Inflammatory macrophage treated with lipopolysaccharide for 4 hours (primary cell): ENCODE measurements around the gene GAS2L2.
"Not testable (repeated sequence)": the region's sequence is repeated elsewhere in the genome, so short reads cannot be mapped to it uniquely, and the experiment has no call there.

ENCODE experiments used
- DNase-seq: peaks from one replicate; pipeline ENCODE4 v3.0.0-alpha.2; 2020

Gene GAS2L2

DNA sequence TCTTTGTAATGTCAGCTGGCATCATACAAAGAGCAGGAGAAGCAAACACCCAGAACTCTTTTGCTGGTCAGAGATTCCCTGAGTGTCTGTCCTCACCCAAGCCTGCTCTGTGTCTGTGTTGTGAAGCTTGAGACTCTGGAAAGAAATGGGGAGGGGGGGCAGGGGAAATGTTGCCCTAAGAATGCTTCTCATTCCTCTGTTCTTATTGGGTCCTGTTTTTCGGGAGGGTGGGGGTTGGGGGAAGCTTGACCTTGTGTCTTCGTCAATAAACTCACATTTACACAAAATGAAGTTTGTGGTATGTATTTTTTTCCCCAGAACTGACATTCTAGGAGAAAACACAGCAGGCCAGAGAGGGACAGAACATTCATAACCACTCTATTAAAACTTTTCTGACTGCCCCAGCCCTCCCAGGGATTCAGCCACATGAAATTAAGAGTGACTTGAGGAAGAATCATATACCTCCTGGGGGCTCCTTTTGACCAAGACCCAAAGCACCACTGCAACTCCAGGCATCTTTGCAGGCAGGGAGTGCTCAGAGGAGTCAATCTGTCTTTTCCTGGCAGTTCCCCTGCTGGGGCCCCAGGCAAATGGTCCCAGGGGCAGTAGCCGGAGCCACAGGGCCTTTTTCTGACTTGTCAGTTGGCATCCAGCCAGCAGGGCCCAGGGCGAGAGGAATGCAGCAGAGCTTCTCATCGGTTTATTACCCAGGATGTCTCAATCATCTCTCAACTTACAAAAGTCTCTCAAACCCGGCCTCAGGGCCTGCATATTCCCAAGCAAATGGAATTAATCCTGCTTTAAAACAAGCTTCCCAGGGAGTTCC is 26.7 kb downstream of the GAS2L2 start:
- no peak for DNase-seq

DNA sequence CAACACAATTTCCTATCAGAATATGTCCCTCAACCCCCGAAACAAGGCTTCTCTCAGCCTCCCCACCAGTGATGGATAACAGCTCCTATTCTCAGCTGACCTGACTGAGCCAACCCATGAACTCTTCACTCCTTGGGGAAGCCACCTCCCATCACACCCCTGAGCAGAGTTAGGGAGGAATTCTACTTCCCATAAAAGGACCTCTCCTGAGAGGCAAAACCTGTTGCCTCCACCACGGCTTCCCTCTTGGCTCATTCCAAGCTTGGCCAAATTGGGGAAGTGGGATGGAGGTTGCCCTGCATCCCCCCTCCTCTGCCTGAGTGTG is 27.3 kb downstream of the GAS2L2 start:
- DNase-seq = no peak

DNA sequence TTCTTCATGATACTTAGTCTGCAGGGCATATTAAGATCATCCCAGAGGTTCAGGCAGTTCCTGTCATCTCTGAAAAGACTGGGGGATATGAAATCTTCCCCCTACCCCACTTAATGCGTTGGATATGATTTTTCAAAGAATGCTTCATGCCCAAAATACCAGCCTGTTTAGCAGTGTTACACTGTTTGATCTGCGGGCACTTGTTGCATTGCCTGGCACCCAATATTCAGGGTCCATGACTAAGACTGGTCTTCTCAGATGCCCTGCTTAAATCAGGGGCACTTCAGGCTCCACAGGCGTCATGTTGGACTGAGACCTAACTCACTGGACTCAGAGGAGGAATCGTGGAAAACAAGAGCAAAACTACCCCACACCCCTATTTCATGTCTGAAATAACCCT is 28.0 kb downstream of the GAS2L2 start:
- DNase-seq = no peak

DNA sequence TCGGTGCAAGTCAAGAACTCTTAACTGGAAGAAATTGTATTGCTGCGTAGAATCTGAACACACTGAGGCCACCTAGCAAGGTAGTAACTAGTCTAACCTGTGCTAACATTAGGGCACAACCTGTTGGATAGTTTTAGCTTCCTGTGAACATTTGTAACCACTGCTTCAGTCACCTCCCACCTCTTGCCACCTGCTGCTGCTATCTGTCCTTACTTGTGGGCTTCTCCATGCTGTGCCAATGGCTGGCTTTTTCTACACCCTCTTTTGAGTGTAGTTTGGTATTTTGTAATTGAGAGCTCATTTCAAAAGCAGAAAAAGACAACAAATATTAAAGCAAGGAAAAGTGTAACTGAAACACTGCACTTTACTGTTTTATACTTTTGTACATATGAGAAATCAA is 29.3 kb downstream of the GAS2L2 start:
- DNase-seq = no peak

GRCh38 chr17:35717475-35717874 is 35.6 kb downstream of the GAS2L2 start:
- no peak for DNase-seq

GRCh38 chr17:35716897-35717465 is 36.1 kb downstream of the GAS2L2 start:
- no peak for DNase-seq

DNA sequence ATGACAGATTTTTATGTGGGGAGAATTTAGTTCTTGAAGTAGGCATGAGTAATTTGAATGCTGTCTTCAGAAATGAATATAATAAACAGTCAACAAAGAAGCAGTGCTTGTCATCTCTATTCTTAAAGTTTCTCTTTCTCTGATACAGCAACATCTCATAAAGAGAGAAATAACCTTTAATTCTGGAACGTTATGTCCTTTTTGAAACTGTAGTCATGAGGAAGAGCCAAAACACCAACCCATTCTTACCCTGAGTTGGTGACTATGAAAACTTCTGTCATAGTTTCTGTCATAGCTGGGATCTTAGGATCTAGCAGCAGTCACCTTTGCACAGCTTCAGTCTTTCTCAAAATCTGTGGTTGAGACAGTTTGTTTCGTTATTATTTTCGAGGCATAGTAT is 36.9 kb downstream of the GAS2L2 start:
- DNase-seq = no peak

GRCh38 chr17:35715416-35715815 is 37.6 kb downstream of the GAS2L2 start:
- DNase-seq = no peak

DNA sequence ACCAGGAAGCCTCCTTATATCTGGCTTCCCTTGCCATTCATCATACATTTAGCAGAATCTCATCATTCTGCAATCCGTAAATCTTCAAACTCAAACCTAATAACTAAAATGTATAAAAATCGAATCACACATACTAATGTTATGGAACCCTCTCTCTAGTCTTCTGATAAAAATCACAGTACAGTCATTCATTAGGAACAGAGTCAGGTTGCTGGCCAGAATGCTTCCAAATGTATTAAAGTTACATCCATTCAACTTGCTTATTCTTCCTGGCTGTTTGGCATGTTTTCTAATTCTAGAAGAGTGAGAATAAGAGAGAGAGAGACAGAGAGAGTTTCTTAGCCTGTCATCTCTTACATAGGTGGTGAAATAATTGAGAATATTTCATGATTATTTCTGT is 38.1 kb downstream of the GAS2L2 start:
- no peak for DNase-seq

GRCh38 chr17:35713069-35713728 is 39.8 kb downstream of the GAS2L2 start:
- no peak for DNase-seq

GRCh38 chr17:35710950-35711349 is 42.1 kb downstream of the GAS2L2 start:
- no peak for DNase-seq

DNA sequence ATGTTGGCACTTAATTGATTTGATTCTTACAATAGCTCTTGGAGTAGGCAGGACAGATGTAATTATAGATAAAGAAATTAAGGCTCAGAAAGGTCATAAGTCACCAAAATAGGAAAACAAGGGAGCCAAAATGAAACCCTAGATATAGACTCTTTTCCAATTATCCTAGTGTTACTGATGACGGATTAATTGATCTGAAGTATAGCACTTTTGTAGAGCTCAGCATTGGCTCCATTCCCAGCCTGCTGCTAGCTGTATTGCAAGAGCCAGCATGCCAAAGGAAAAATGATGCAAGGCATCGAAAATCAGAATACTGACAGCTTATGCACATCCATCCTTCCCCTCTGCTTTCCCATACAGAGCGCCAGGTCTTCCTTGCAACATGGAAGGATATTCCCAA is 43.2 kb downstream of the GAS2L2 start:
- DNase-seq = no peak

- DNase-seq = no peak
Observed at GRCh38 chr17:35708951-35709350, 44.1 kb downstream of the GAS2L2 start.

- DNase-seq = peak; percentile 35
Observed at GRCh38 chr17:35708149-35708548, 44.9 kb downstream of the GAS2L2 start.

GRCh38 chr17:35705705-35706104 is 47.3 kb downstream of the GAS2L2 start:
- no peak for DNase-seq

GRCh38 chr17:35705230-35705629 is 47.8 kb downstream of the GAS2L2 start:
- no peak for DNase-seq

DNA sequence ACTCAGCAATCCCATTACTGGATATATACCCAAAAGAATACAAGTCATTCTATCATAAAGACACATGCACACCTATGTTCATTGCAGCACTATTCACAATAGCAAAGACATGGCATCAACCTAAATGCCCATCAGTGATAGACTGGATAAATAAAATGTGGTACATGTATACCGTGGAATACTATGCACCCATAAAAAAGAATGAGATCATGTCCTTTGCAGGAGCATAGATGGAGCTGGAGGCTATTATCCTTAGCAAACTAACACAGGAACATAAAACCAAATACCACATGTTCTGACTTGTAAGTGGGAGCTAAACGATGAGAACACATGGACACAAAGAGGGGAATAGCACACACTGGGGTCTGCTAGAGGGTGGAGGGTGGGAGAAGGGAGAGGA is 49.7 kb downstream of the GAS2L2 start:
- DNase-seq = not testable (repeated sequence)

DNA sequence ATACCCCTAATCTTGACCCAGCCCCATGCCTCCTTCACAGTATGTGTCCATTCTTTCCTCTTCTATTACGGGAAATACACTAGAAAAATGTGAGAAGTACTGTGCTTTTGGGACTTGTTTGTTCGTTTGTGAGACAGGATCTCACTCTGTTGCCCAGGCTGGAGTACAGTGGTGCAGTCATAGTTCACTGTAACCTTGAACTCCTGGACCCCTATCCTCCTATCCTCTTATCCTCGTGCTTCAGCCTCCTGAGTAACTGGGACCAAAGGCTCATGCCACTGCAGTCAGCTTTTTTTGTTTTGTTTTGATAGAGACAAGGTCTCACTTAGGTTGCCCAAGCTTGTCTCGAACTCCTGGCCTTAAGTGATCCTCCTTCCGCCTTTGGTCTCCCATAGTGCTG is 51.5 kb downstream of the GAS2L2 start:
- no peak for DNase-seq

- no peak for DNase-seq
Observed at GRCh38 chr17:35700150-35700549, 52.9 kb downstream of the GAS2L2 start.

- DNase-seq = no peak
Observed at GRCh38 chr17:35698800-35699199, 54.2 kb downstream of the GAS2L2 start.

DNA sequence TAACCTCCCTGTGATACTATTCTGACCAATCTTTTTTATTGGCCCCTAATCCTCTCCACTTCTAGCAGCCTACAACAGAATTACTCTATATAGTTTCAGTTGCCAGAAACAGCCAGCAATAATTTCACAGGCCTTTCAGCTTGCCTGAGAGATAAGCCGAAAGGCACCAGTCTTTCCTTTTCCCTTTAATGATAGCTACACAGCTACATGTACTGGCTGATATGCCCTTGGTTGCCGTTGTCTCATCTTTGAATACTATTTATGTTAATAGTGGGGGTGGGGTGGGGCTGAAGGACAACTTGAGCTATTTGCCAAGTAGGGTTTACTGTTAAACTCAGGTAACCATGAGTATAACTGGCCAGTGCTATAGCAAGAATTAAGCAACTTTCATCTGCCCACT is 57.4 kb downstream of the GAS2L2 start:
- no peak for DNase-seq

- no peak for DNase-seq
Observed at GRCh38 chr17:35694906-35695305, 58.1 kb downstream of the GAS2L2 start.
